GM21423 (cell line): ENCODE measurements around the gene FREM1.
"Not testable (repeated sequence)": the region's sequence is repeated elsewhere in the genome, so short reads cannot be mapped to it uniquely, and the experiment has no call there.

Experiments used
- ATAC-seq: cut with Tn5 transposase; IDR thresholded peaks from one replicate; pipeline ENCODE4 v1.9.1; 2021; ENCODE audit warnings: mild to moderate bottlenecking, moderate library complexity; ENCODE audit not compliant: unreplicated experiment

Gene FREM1, protein sequence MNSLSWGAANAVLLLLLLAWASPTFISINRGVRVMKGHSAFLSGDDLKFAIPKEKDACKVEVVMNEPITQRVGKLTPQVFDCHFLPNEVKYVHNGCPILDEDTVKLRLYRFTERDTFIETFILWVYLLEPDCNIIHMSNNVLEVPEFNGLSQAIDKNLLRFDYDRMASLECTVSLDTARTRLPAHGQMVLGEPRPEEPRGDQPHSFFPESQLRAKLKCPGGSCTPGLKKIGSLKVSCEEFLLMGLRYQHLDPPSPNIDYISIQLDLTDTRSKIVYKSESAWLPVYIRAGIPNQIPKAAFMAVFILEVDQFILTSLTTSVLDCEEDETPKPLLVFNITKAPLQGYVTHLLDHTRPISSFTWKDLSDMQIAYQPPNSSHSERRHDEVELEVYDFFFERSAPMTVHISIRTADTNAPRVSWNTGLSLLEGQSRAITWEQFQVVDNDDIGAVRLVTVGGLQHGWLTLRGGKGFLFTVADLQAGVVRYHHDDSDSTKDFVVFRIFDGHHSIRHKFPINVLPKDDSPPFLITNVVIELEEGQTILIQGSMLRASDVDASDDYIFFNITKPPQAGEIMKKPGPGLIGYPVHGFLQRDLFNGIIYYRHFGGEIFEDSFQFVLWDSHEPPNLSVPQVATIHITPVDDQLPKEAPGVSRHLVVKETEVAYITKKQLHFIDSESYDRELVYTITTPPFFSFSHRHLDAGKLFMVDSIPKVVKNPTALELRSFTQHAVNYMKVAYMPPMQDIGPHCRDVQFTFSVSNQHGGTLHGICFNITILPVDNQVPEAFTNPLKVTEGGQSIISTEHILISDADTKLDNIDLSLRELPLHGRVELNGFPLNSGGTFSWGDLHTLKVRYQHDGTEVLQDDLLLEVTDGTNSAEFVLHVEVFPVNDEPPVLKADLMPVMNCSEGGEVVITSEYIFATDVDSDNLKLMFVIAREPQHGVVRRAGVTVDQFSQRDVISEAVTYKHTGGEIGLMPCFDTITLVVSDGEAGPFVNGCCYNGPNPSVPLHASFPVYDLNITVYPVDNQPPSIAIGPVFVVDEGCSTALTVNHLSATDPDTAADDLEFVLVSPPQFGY (N-terminal part only)

DNA sequence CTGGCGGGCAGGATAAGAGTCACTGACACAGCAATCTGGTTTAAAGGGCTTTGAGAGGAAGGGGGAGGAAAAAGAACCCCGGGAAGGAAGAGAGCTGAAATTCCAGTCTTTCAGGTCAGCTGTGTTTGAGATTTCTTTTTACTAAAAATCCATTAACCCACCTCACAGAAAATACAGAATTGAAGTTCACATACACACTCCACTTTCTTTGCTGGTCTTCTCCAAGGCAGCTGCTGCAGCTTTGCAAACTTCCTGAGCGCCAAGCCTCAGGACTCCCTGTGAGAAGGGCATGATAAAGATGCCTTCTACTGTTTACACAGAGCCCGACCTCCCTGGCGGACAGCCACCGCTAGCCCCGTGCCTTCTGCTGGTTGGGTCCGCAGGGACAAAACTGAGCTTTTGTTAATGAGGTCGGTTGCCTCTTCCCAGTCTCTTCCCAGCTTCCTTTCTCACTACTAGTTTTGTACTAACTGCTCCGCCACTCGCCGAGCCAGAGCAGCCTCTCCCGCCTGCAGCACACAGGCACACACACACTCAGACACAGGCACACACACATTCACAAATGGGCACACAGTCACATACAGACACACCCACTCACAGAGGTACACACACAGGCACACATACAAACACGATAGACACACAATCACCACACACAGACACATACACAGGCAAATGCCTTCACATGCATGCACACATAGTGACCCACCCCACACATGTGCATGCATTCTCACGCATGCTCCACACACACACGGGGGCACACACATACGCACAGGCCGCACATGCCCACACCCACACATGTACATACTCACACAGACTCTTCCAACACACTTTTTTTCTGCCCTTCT is at the start of gene FREM1:
TSS of gene FREM1 (minus strand) at position 468 of the 845 bp plus-strand sequence. CDS start 41,451 bp downstream, outside the sequence.
- no peak for ATAC-seq

DNA sequence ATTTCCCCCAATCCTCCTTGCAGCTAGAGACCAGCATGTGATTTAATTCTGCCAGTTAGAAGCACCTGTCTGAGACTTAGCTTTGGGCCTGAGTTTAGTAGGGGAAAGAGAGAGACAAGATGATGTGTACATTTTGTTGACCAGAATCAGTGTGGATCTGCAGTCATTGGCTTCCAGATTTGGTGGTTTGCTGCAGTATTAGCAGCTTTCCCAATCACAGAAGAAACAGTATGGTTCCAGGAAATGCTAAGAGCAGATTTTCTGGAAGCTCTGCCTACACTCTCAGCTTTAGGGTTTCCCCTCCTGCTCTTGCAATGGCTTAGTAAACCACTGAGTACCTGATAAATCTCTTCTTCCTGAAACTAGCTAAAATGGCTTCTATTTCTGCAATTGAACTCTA is 48.8 kb upstream of the FREM1 start:
- ATAC-seq = no peak

DNA sequence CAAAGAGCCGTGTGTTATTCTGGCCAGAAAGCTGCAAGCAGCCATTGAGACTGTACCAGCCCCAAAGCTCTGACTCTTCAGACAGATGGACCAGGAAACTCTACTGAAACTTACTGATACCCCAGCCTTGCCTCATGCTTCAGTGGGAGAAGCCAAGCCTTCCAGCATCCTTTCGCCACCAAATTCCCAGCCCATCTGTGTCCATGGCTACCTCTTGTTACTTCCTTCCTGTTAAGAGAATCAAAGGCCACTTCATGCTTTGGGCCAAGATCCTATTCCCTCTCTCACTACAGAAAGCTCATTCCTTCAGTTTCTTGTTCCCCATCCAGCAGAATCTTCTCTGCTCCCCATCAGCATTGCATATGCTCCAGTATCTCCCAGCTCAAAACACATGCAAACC is 46.9 kb upstream of the FREM1 start:
- no peak for ATAC-seq

DNA sequence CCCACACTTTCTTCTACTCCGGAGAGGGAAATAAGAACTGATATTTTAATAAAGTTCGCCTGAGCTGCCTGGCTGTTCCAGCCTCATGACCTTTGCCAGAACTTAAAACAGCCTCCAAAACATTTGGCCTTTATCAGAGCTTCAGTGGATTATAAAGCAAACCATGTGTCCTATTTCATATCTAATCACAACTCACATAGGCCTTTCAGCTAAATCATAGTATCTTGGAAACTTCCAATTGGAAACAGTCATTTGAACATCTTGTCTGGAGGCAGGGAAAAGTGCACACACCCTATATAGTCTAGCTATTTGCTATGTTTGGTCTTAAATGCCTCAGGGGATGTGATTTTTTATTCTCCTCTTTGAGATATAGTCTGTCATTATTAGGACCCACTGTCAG is 46.0 kb upstream of the FREM1 start:
- no peak for ATAC-seq

DNA sequence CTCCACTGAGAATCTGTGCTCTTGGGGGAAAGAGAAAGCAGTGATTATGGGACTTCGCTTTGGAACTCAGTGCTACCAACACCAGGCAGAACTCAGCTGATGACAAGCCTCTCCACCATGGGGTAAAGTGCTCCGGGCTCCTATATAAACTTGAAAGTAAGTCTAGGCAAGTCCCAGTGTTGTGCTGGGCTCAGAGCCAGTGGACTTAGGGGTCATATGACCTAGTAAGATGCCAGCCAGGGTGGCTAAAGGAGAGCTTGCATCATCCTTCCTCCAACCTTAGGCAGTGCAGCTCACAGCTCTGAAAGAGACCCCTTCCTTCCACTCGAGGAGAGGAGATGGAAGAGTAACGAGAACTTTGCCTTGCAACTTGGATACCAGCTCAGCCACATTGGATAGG is 35.1 kb upstream of the FREM1 start:
- no peak for ATAC-seq

DNA sequence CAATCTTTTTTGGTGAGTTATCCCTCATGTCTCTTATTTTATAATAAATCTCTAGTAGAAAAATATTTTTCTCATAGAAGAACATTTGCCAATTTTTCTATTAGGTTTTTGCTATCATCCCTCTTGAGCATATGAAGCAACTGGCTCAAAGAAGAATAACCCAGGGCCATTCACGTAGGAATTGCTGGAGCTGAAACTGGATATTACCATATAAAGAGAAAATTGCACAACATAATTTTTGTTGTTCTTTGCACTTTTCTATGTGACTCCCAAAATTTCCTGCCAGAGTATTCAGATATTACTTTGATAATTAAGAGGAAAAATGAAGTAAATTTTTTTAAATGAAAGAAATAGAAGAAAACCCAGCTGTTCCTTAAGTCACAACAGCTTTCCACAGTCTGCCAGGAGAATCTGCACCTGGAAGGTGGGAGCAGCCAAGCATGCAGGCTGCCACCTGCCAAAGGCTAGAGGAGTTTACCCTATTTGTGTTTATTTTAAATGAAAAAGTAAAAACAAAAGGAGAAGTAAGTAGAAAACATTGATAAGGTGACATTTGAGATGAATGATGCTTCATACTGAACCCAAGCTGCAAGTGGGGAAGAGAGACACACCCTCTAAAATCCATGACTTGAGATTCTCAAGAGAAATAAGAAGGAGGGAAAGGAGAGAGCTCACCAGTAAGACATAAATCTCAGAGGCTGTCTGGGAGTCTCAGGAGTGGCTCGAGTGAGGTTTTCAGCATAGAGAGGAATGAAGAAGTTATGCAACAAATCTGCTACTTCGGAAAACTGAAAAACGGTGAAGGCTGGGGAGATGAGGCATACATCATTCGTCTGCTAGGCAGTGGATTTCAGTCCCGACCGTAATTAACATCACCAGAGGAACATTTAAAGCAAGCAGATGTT is 31.5 kb upstream of the FREM1 start:
- no peak for ATAC-seq

DNA sequence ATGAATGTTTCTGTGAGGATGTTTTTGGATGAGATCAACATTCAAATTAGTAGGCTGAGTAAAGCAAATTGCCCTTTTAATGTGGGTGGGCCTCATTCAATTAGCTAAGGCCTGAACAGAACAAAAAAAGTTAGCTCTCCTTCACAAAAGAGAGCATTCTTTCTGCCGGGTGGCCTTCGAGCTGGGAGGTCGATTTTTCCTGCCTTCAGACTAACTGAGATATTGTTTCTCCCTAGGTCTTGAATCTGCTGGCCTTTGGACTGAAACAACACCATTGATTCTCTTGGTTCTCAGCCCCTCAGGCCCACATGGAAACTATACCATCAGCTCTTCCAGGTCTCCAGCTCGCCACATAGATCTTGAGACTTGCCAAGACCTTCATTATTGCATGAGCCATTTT is 29.1 kb upstream of the FREM1 start:
- no peak for ATAC-seq

DNA sequence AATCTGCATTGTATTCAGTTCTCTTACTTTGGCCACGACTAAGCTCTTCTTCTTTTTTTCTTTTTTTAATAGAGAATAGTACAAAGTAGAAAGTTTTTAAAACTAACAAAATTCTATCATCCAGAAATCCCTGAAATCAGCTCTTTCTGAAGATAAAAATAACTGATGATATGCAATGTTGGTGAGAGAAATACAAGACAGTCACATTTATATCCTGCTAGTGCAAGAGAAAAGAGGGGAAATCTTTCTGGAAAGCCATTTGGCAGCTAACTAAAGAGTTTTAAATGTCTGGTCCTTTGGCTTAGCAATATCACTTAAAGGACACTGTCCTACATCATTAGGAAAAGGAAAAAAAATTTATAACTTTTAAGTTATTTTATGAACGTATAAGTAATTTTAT is 27.0 kb upstream of the FREM1 start:
- ATAC-seq = no peak

DNA sequence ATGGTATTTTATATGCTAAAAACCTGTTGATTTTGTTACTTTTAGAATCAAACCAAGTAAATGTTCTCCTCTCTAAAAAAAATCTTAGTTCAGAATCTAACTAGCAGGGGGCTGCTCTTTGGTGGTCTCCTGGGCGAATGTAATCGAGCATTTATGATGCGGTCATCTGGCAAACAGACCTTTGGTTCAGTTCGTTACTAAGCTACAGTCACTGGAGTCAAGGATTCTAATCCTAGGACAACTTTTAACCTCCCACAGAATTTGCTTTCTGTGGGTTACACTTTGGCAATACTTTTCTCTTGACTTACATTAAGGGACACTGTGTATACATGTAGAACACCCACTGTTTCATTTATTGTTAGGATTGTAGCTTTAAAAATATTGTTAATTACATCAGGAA is 26.3 kb upstream of the FREM1 start:
- no peak for ATAC-seq

DNA sequence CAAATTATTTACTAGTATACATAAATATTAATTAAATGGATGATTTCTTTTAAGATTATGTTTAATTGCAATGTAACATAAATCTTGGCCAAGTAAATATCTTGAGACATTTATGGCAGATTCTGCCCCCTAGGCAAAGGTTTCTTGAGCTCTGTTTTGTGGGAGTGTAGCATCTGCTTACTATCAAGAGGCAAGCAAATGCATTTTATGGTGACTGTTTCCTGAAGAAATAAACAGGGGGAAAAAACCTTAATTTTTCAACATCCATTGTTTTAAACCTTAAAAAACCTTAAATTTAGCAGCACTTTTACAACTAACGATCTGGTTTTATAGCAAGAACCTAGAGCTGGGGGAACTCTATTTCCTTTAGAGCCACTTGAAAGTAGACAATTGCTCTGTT is 25.7 kb upstream of the FREM1 start:
- no peak for ATAC-seq

DNA sequence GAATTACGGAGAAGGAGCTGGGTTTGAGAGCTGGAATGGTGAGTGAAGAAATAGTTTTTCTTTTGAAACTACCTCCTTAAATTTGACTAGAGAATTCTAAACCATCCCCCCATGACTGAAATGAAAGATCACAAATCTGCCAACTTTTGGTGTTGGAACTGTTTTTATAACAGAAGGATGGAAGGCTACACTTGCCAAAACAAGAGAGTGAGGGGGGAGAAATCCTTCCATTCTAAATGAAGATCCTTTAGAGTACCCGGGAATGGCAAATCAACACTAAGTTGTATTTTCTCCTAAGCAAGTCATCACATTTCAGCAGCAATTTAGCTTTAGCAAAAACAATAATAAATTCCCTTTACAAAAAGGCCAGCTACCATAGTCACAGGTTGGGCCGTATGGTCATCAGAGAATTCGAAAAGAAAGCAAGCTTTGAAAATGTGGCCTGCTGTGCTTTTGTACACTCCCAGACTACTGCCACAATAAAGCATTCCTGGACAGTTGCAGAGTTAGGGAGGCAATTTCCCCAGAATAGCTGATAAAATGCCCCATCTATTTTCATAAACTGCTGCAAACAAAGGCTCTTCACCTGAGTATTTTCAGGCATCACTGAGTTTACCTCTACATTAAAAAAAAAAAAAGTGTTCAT is 25.0 kb upstream of the FREM1 start:
- ATAC-seq = no peak

DNA sequence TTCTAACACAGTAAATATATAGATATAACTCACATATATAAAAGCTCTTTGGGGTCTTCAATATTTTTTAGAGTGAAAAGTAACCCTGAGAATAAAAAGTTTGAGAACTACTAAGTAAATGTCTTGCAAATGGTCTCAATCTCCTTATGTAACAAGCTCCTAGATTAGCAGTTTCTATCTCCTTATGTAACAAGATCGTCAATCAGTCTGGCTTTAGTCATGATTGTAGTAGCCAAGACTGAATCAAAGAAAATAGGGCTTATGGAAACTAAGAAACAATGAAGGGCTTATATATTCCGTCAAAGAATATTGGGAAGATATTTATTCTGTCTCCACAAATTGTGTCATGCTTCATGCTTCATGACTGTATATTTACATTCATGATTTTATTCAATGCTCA is 22.4 kb upstream of the FREM1 start:
- no peak for ATAC-seq

DNA sequence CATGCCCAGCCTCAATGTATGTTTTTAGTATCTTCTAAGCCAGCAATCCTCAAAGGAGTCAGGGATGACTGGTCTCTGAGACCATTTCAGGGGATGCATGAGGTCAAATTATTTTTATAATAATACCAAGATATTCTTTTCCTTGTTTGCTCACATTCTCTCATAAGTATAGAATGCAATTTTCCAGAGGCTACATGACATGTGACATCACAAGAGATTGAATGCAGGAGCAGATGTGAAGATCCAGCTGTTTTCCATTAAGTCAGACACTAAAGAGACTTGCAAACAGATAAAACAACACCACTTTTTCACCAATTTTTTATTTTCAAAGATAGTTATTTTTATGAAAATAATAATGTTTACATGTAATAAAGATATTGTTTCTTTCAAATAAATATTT is 22.0 kb upstream of the FREM1 start:
- ATAC-seq = no peak

DNA sequence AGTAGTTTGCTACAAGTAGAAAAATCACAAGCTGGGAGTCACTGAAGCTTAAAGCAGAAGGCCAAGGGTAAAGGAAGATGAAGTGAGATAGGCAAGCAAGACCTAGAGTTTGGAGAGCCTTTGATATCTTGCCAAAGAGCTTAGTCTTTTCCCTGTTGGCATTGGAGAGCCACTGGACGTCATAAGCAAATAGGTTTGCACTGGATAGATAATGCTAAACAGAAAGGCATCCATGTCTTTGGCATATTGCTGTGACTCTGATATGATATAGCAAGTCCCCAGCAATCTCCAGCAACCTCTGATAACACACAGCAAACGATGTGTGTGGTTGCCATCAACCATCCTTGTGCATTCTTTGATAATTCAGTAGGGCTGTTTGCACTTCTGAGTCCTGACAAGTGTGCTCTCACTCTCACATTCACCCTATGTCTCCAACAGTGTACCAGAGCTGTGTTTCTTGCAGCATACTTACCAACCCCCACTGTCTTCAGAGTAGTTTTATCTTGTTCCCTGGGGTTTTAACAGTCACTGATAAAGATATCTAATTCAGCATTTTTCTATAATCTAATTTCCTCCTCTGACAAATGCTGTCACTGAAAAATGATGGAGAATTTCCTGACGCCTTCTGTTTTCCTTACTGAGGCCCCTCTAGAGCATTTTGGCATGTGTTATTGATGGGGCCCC is 16.9 kb upstream of the FREM1 start:
- ATAC-seq = no peak

DNA sequence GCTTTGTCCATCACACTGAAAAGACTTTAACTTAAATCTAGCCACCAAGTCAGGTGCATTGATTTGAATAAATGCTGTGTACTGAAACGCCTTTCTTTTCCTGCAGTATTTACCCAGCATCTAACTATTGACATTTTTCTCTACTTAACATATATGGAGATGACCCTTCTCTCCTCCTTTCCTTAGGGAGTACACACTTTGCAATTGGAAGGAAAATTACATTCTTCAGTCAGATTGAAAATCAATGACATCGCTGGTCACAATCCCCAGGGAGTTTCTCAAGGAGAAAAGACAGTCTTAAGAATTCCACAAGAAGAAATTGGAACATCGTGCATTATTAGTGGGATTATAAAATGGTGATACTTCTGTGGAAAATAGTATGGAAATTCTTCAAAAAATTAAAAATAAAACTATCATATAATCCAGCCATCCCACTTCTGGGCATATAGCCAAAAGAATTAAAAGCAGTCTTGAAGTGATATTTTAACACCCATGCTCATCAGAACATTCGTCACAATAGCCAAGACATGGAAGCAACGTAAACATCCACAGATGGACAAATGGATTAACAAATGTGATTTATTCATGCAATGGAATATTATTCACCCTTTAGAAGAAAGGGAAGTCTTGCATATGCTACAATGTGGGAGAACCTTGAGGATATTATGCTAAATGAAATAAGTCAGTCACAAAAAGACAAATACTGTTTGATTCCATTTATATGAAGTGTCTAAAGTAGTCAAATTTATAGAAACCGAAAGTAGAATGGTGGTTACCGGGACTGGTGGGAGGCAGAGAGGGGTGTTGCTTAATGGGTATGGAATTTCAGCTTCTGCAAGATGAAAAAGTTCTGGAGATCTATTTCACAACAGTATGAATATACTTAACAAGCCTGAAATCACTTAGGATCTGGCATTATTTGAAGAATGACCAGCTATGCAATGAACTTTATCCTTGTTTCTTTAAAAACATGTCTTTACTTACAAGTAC is 14.3 kb upstream of the FREM1 start:
- ATAC-seq = no peak

DNA sequence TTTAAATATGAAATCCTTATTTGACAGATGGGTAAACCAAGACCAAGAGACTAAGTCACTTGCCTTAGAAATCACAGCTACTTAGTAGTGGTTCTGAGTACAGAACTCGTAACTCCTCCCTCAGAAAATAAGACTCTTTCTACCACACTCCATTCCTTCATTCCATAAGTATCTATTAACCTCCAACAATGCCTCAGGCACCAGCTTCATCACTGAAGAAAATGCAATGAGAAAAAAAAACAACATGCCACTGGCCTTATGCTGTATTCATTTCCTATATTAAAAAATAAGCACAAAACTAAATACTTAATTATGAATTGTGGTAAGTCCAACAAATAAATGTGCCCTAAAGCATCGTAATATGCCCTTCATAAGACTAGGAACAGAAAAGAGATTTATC is 13.5 kb upstream of the FREM1 start:
- no peak for ATAC-seq

DNA sequence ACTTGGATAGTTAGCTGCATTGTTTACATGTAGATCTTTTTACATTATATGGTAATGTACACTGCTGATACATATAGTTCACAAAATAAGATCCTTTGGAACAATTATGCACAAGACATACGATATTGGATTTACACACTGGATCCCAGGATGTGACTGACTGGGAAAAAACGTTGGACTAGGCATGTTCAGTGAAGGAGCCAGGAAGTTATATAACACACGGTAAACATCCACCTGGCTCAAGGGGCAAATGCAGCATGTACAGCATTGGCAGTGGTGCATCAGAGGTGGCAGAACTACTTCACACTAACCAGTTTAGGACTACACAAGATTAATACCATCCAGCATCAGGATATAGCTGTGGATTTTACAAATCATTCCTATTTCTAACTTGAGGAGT is 10.6 kb upstream of the FREM1 start:
- not testable (repeated sequence) for ATAC-seq

DNA sequence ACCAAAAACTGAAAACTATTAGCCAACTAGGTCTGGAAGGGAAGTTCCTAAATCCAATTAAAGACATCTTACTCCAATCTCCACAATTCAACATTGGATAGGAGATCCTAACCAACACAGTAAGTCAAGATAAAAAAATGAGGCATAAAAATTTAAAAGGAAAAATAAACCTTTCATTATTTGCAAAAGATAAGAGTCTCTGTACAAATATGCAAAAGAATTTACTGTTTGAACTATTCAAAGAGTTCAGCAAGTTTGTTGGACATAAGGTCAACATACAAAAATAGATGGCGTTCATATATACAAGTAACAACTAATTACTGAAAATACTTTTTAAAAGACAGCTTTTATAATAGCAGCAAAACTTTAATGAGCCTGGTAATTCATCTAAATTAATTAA is 3.1 kb upstream of the FREM1 start:
- ATAC-seq = no peak
